Measurements from ENCODE around the gene GPD1L. TPM values are rescaled to one million over a fixed set of nuclear protein-coding genes. Genes with fewer than 3 reads are reported as not detected.
A peak's percentile ranks its signal among the peaks of the same experiment; 100 is the strongest.

The GPD1L gene
- total and polyA plus RNA-seq, 2 of the 13 experiments (the other 11 are each of a cell fraction or from before 2014, with no cell fraction given) = 4.9 to 13.7 TPM

DNA sequence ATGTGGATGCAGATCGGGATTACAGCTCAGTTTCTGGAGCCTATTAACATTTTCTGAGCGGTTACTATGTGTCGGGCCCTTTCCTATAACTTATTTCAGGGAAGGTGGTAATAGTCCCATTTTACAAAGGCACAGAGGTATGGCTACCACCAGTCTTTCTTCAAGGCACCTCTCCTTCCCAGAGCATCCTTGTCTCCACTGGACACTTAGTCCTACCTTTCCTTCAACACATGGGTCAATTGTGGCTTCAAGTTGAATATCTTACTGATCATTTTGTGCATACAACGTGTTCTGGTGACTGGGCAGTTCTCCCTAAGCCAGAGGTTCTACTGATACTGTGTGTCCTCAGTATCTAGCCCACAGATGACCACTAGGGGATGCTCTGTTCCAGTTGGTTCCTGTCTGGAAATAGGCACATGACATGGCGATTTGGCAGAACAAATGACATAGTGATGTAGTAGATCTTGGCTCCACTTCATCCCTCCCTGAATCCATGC lies 71.3 kb downstream of the GPD1L start (continued):
- peak; percentile 40; the same call in 1 of the 2 replicates for TF ChIP-seq ZMYM4 (CRISPR knock-in tag; IDR thresholded peaks at IDR 0.05)
- no peak for TF ChIP-seq NFYC (CRISPR knock-in tag; IDR thresholded peaks at IDR 0.05)
- TF ChIP-seq, protein P1, sequence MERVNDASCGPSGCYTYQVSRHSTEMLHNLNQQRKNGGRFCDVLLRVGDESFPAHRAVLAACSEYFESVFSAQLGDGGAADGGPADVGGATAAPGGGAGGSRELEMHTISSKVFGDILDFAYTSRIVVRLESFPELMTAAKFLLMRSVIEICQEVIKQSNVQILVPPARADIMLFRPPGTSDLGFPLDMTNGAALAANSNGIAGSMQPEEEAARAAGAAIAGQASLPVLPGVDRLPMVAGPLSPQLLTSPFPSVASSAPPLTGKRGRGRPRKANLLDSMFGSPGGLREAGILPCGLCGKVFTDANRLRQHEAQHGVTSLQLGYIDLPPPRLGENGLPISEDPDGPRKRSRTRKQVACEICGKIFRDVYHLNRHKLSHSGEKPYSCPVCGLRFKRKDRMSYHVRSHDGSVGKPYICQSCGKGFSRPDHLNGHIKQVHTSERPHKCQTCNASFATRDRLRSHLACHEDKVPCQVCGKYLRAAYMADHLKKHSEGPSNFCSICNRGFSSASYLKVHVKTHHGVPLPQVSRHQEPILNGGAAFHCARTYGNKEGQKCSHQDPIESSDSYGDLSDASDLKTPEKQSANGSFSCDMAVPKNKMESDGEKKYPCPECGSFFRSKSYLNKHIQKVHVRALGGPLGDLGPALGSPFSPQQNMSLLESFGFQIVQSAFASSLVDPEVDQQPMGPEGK (CRISPR knock-in tag; IDR thresholded peaks at IDR 0.05) = 0 out of 2 replicates have a peak, but pooled peaks have one; percentile 16
- peak; percentile 74; the same call in 1 of the 2 replicates for TF ChIP-seq MIXL1 (CRISPR knock-in tag; IDR thresholded peaks at IDR 0.05)
- no peak for TF ChIP-seq ZNF766 (CRISPR knock-in tag; IDR thresholded peaks at IDR 0.05; ENCODE audit: borderline replicate concordance)
- TF ChIP-seq LCORL (IDR thresholded peaks at IDR 0.05) = no peak
- 0 out of 2 replicates have a peak, but pooled peaks have one; percentile 25 for TF ChIP-seq LCORL (CRISPR knock-in tag; IDR thresholded peaks at IDR 0.05)
- TF ChIP-seq, protein P2, sequence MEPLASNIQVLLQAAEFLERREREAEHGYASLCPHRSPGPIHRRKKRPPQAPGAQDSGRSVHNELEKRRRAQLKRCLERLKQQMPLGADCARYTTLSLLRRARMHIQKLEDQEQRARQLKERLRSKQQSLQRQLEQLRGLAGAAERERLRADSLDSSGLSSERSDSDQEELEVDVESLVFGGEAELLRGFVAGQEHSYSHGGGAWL (CRISPR knock-in tag; IDR thresholded peaks at IDR 0.05) = no peak
- peak; percentile 89 for TF ChIP-seq RAD21 (CRISPR knock-in tag; IDR thresholded peaks at IDR 0.05)
- TF ChIP-seq HNF4A (CRISPR knock-in tag; IDR thresholded peaks at IDR 0.05) = peak; percentile 16; the same call in 1 of the 2 replicates
- TF ChIP-seq ZNF337 (CRISPR knock-in tag; IDR thresholded peaks at IDR 0.05; ENCODE audit: borderline replicate concordance, low read depth) = 0 out of 2 replicates have a peak, but pooled peaks have one; percentile 68
- TF ChIP-seq ZNF20 (CRISPR knock-in tag; IDR thresholded peaks at IDR 0.05) = no peak
- TF ChIP-seq, protein P3, sequence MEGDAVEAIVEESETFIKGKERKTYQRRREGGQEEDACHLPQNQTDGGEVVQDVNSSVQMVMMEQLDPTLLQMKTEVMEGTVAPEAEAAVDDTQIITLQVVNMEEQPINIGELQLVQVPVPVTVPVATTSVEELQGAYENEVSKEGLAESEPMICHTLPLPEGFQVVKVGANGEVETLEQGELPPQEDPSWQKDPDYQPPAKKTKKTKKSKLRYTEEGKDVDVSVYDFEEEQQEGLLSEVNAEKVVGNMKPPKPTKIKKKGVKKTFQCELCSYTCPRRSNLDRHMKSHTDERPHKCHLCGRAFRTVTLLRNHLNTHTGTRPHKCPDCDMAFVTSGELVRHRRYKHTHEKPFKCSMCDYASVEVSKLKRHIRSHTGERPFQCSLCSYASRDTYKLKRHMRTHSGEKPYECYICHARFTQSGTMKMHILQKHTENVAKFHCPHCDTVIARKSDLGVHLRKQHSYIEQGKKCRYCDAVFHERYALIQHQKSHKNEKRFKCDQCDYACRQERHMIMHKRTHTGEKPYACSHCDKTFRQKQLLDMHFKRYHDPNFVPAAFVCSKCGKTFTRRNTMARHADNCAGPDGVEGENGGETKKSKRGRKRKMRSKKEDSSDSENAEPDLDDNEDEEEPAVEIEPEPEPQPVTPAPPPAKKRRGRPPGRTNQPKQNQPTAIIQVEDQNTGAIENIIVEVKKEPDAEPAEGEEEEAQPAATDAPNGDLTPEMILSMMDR (CRISPR knock-in tag; IDR thresholded peaks at IDR 0.05) = peak; percentile 98
- TF ChIP-seq SYNCRIP (IDR thresholded peaks at IDR 0.05; ENCODE audit: insufficient read depth, low read depth, low read length) = no peak
- TF ChIP-seq HOXA3 (CRISPR knock-in tag; IDR thresholded peaks at IDR 0.05) = 0 out of 2 replicates have a peak, but pooled peaks have one; percentile 19
- TF ChIP-seq, protein P4, sequence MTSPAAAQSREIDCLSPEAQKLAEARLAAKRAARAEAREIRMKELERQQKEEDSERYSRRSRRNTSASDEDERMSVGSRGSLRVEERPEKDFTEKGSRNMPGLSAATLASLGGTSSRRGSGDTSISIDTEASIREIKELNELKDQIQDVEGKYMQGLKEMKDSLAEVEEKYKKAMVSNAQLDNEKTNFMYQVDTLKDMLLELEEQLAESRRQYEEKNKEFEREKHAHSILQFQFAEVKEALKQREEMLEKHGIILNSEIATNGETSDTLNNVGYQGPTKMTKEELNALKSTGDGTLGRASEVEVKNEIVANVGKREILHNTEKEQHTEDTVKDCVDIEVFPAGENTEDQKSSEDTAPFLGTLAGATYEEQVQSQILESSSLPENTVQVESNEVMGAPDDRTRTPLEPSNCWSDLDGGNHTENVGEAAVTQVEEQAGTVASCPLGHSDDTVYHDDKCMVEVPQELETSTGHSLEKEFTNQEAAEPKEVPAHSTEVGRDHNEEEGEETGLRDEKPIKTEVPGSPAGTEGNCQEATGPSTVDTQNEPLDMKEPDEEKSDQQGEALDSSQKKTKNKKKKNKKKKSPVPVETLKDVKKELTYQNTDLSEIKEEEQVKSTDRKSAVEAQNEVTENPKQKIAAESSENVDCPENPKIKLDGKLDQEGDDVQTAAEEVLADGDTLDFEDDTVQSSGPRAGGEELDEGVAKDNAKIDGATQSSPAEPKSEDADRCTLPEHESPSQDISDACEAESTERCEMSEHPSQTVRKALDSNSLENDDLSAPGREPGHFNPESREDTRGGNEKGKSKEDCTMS (CRISPR knock-in tag; conservative IDR thresholded peaks at IDR 0.05) = no peak
- TF ChIP-seq, protein P5, sequence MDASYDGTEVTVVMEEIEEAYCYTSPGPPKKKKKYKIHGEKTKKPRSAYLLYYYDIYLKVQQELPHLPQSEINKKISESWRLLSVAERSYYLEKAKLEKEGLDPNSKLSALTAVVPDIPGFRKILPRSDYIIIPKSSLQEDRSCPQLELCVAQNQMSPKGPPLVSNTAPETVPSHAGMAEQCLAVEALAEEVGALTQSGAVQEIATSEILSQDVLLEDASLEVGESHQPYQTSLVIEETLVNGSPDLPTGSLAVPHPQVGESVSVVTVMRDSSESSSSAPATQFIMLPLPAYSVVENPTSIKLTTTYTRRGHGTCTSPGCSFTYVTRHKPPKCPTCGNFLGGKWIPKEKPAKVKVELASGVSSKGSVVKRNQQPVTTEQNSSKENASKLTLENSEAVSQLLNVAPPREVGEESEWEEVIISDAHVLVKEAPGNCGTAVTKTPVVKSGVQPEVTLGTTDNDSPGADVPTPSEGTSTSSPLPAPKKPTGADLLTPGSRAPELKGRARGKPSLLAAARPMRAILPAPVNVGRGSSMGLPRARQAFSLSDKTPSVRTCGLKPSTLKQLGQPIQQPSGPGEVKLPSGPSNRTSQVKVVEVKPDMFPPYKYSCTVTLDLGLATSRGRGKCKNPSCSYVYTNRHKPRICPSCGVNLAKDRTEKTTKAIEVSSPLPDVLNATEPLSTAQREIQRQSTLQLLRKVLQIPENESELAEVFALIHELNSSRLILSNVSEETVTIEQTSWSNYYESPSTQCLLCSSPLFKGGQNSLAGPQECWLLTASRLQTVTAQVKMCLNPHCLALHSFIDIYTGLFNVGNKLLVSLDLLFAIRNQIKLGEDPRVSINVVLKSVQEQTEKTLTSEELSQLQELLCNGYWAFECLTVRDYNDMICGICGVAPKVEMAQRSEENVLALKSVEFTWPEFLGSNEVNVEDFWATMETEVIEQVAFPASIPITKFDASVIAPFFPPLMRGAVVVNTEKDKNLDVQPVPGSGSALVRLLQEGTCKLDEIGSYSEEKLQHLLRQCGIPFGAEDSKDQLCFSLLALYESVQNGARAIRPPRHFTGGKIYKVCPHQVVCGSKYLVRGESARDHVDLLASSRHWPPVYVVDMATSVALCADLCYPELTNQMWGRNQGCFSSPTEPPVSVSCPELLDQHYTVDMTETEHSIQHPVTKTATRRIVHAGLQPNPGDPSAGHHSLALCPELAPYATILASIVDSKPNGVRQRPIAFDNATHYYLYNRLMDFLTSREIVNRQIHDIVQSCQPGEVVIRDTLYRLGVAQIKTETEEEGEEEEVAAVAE (CRISPR knock-in tag; IDR thresholded peaks at IDR 0.05; ENCODE audit: borderline replicate concordance) = 0 out of 2 replicates have a peak, but pooled peaks have one; percentile 22
